AG04450 (cell line): ENCODE data around the gene NPNT. TPM values are rescaled to one million over a fixed set of nuclear protein-coding genes. Genes with fewer than 3 reads are reported as not detected.

Experiments used
- CTCF ChIA-PET: fragments of 300-600, 350-600 bp; formaldehyde crosslinking; extraction: SDS; loops from one replicate; lab custom pipeline; 2022; ENCODE audit warnings: antibody characterized with exemption, inconsistent platforms; lab: Charles Lee
- POLR2A ChIA-PET: fragments of 350-600 bp; formaldehyde crosslinking; extraction: SDS; loops from one replicate; lab custom pipeline; 2021; ENCODE audit warnings: antibody characterized with exemption, inconsistent platforms; lab: Yijun Ruan, JAX
- DNase-seq: peaks from one replicate; pipeline ENCODE4 v3.0.0-alpha.2; 2011; ENCODE audit warnings: low read depth, low spot score
- H3K27ac ChIP-seq: one replicate; pipeline ENCODE4 v1.5.1; 2012; ENCODE audit warnings: low read depth, low read length, control low read depth
- H3K27me3 ChIP-seq: one replicate; pipeline ENCODE4 v1.6.0; 2012; ENCODE audit warnings: low read length; ENCODE audit not compliant: control insufficient read depth, insufficient read depth
- H3K4me3 ChIP-seq: 2 replicates; pipeline ENCODE4 v1.5.1; 2011; ENCODE audit warnings: mild to moderate bottlenecking, low read depth, low read length, control low read depth
- H3K9me3 ChIP-seq: 2 replicates; pipeline ENCODE4 v1.5.1; 2012; ENCODE audit warnings: low read length; ENCODE audit not compliant: control insufficient read depth, insufficient read depth
- CTCF ChIP-seq: IDR thresholded peaks from 2 replicates; pipeline ENCODE4 v1.5.1; 2011; ENCODE audit warnings: low read depth, low read length, control low read depth, inconsistent platforms
- polyA plus RNA-seq: library from polyadenylated mRNA; depleted of rRNA; stranded (reverse); fragments of >200 nt; gene quantifications from 2 replicates; pipeline ENCODE4 v1.2.3, GENCODE V29; 2011

The NPNT gene
- polyA plus RNA-seq, 1 experiment = not detected

GRCh38 chr4:105943234-105943633, 48.0 kb downstream of the NPNT start:
- CTCF ChIA-PET = no interaction called here
- DNase-seq = no peak
- Histone ChIP-seq H3K27me3 (no peaks in the 10 kb centered on the region), H3K27ac (no peak overlapping the region), H3K4me3 (no peak overlapping the region), H3K9me3 (no peaks in the 10 kb centered on the region)
- POLR2A ChIA-PET = no interaction called here
- TF ChIP-seq CTCF = no peak

- Histone ChIP-seq H3K9me3 (no peaks in the 10 kb centered on the region), H3K27me3 (no peaks in the 10 kb centered on the region), H3K4me3 (no peak overlapping the region), H3K27ac (no peak overlapping the region)
- DNase-seq = no peak
- ChIA-PET POLR2A (no interaction called here), CTCF (no interaction called here)
- no peak for TF ChIP-seq CTCF
Measured at GRCh38 chr4:105944540-105944939, 49.3 kb downstream of the NPNT start.

GRCh38 chr4:105946771-105947170, 51.5 kb downstream of the NPNT start:
- DNase-seq = no peak
- ChIA-PET CTCF (no interaction called here), POLR2A (no interaction called here)
- Histone ChIP-seq H3K27me3 (no peaks in the 10 kb centered on the region), H3K4me3 (no peak overlapping the region), H3K27ac (no peak overlapping the region), H3K9me3 (no peaks in the 10 kb centered on the region)
- no peak for TF ChIP-seq CTCF

GRCh38 chr4:105950701-105951100, 55.4 kb downstream of the NPNT start:
- ChIA-PET POLR2A (no interaction called here), CTCF (no interaction called here)
- Histone ChIP-seq H3K27ac (no peak overlapping the region), H3K27me3 (no peaks in the 10 kb centered on the region), H3K9me3 (no peaks in the 10 kb centered on the region), H3K4me3 (no peak overlapping the region)
- TF ChIP-seq CTCF = no peak
- DNase-seq = no peak

- H3K27ac ChIP-seq = no peak overlapping the region
- H3K9me3 ChIP-seq = no peaks in the 10 kb centered on the region
- no peak for TF ChIP-seq CTCF
- H3K27me3 ChIP-seq = no peaks in the 10 kb centered on the region
- DNase-seq = no peak
- ChIA-PET POLR2A (no interaction called here), CTCF (no interaction called here)
- no peak overlapping the region for H3K4me3 ChIP-seq
Measured at GRCh38 chr4:105951198-105951597, 55.9 kb downstream of the NPNT start.
